GM12878 (cell line): ENCODE measurements around the gene ACCSL. TPM values are rescaled to one million over a fixed set of nuclear protein-coding genes. Genes with fewer than 3 reads are reported as not detected.

Experiments used
- polyA plus RNA-seq, 11 experiments: library from polyadenylated mRNA; depleted of rRNA in 4 of 11; unstranded in 6 of 11; stranded (reverse) in 5 of 11; fragments of >200 nt; fragmentation: Nextera tagmentation in 4 of 11; fragmentation: Illumina TruSeq in 1 of 11; extraction: Ambion mirVana in 4 of 11; extraction: Trizol in 1 of 11; gene quantifications; 1 replicate in 1 of 11; 2 replicates in 10 of 11; pipeline versions ENCODE4 v1.2.1 to v1.2.3, GENCODE V29; 2011 to 2016; ENCODE audit warnings: inconsistent platforms in 2 of 11, missing spikeins in 2 of 11, low read depth in 1 of 11
- total RNA-seq, 4 experiments: library from RNA; depleted of rRNA in 3 of 4; stranded (reverse); fragments of >200 nt in 3 of 4; fragmentation: Illumina TruSeq in 1 of 4; extraction: Trizol in 1 of 4; gene quantifications; 2 replicates each; pipeline versions ENCODE4 v1.2.1 to v1.2.3, GENCODE V29; 2013 to 2021

The ACCSL gene
- total and polyA plus RNA-seq, 10 of the 15 experiments (the other 5 are each of a cell fraction or from before 2014, with no cell fraction given), result 0.15 TPM; not detected in 9

Other genes starting within 250 kb of the ACCSL start
- gene ALKBH3, start 167.2 kb upstream of the ACCSL start, total RNA-seq (2014; rRNA removed), result 33.5 and 37.8 TPM in 2 replicates
- 43.5 and 46.8 TPM in 2 replicates for gene ALKBH3, start 167.2 kb upstream of the ACCSL start, total RNA-seq (2014; rRNA removed; fragmentation: Illumina TruSeq; extraction: Trizol)
- 32.2 and 41.8 TPM in 2 replicates for gene ALKBH3, start 167.2 kb upstream of the ACCSL start, total RNA-seq (2021)
- 50.8 and 53.0 TPM in 2 replicates for gene ALKBH3, start 167.2 kb upstream of the ACCSL start, polyA plus RNA-seq (2011; rRNA removed)
- gene ALKBH3, start 167.2 kb upstream of the ACCSL start, polyA plus RNA-seq (2014; fragmentation: Illumina TruSeq; extraction: Trizol), result 50.7 and 51.2 TPM in 2 replicates
- gene ALKBH3, start 167.2 kb upstream of the ACCSL start, polyA plus RNA-seq (2014; fragmentation: Nextera tagmentation; extraction: Ambion mirVana), result 10 to 100 TPM; 22.1 to 36.9 TPM
- 27.4 and 27.8 TPM in 2 replicates for gene ALKBH3, start 167.2 kb upstream of the ACCSL start, polyA plus RNA-seq (2014; rRNA removed)
- 10 to 100 TPM; 40.0 to 42.2 TPM for gene ALKBH3, start 167.2 kb upstream of the ACCSL start, polyA plus RNA-seq (2016; fragmentation: Nextera tagmentation; extraction: Ambion mirVana)
- gene C11orf96, start 105.3 kb upstream of the ACCSL start, total RNA-seq (2014; rRNA removed), result 0.28 TPM in 1 of 2 replicates, not detected in the other
- gene C11orf96, start 105.3 kb upstream of the ACCSL start, total RNA-seq (2014; rRNA removed; fragmentation: Illumina TruSeq; extraction: Trizol), result not detected in 2 replicates
- gene C11orf96, start 105.3 kb upstream of the ACCSL start, total RNA-seq (2021), result 0.19 TPM in 1 of 2 replicates, not detected in the other
- gene C11orf96, start 105.3 kb upstream of the ACCSL start, polyA plus RNA-seq (2011; rRNA removed), result 0.10 TPM in 1 of 2 replicates, not detected in the other
- gene C11orf96, start 105.3 kb upstream of the ACCSL start, polyA plus RNA-seq (2014; fragmentation: Illumina TruSeq; extraction: Trizol), result not detected in 2 replicates
- gene C11orf96, start 105.3 kb upstream of the ACCSL start, polyA plus RNA-seq (2014; fragmentation: Nextera tagmentation; extraction: Ambion mirVana), result not detected
- gene C11orf96, start 105.3 kb upstream of the ACCSL start, polyA plus RNA-seq (2014; rRNA removed), result 0.11 TPM in 1 of 2 replicates, not detected in the other
- gene C11orf96, start 105.3 kb upstream of the ACCSL start, polyA plus RNA-seq (2016; fragmentation: Nextera tagmentation; extraction: Ambion mirVana), result under 1 TPM in 1 of 2 experiments, not detected in 1; 0.16 TPM
- 18.7 and 22.8 TPM in 2 replicates for gene ACCS, start 18.3 kb downstream of the ACCSL start, total RNA-seq (2014; rRNA removed)
- gene ACCS, start 18.3 kb downstream of the ACCSL start, total RNA-seq (2014; rRNA removed; fragmentation: Illumina TruSeq; extraction: Trizol), result 13.6 and 14.4 TPM in 2 replicates
- 25.2 and 25.4 TPM in 2 replicates for gene ACCS, start 18.3 kb downstream of the ACCSL start, total RNA-seq (2021)
- 25.5 and 29.8 TPM in 2 replicates for gene ACCS, start 18.3 kb downstream of the ACCSL start, polyA plus RNA-seq (2011; rRNA removed)
- gene ACCS, start 18.3 kb downstream of the ACCSL start, polyA plus RNA-seq (2014; fragmentation: Illumina TruSeq; extraction: Trizol), result 16.9 and 17.5 TPM in 2 replicates
- gene ACCS, start 18.3 kb downstream of the ACCSL start, polyA plus RNA-seq (2014; fragmentation: Nextera tagmentation; extraction: Ambion mirVana), result 1 to 10 TPM; 4.8 to 5.4 TPM
- 32.6 and 35.9 TPM in 2 replicates for gene ACCS, start 18.3 kb downstream of the ACCSL start, polyA plus RNA-seq (2014; rRNA removed)
- gene ACCS, start 18.3 kb downstream of the ACCSL start, polyA plus RNA-seq (2016; fragmentation: Nextera tagmentation; extraction: Ambion mirVana), result 10 to 100 TPM; 14.3 to 16.5 TPM
- 19.0 and 23.8 TPM in 2 replicates for gene EXT2, start 47.7 kb downstream of the ACCSL start, total RNA-seq (2014; rRNA removed)
- gene EXT2, start 47.7 kb downstream of the ACCSL start, total RNA-seq (2014; rRNA removed; fragmentation: Illumina TruSeq; extraction: Trizol), result 12.6 and 16.1 TPM in 2 replicates
- 17.1 and 20.5 TPM in 2 replicates for gene EXT2, start 47.7 kb downstream of the ACCSL start, total RNA-seq (2021)
- gene EXT2, start 47.7 kb downstream of the ACCSL start, polyA plus RNA-seq (2011; rRNA removed), result 26.7 and 31.4 TPM in 2 replicates
- gene EXT2, start 47.7 kb downstream of the ACCSL start, polyA plus RNA-seq (2014; fragmentation: Illumina TruSeq; extraction: Trizol), result 12.8 and 18.0 TPM in 2 replicates
- gene EXT2, start 47.7 kb downstream of the ACCSL start, polyA plus RNA-seq (2014; fragmentation: Nextera tagmentation; extraction: Ambion mirVana), result 1 to 10 TPM; 3.8 to 6.6 TPM
- 15.5 and 17.0 TPM in 2 replicates for gene EXT2, start 47.7 kb downstream of the ACCSL start, polyA plus RNA-seq (2014; rRNA removed)
- gene EXT2, start 47.7 kb downstream of the ACCSL start, polyA plus RNA-seq (2016; fragmentation: Nextera tagmentation; extraction: Ambion mirVana), result 10 to 100 TPM; 18.7 to 22.8 TPM